ENCODE measurements around the gene ZNF358.

ZNF358 gene

GRCh38 chr19:7524992-7525739, 9.3 kb downstream of the ZNF358 start:
- Histone ChIP-seq H3K4ac (ENCODE audit: low read length) (no peak overlapping the region), H2AK5ac (ENCODE audit: low read depth, low read length) (no peak overlapping the region), H3K4me3 (ENCODE audit: low read length in 2 of 2) (no peak overlapping the region), H3K36me3 (replicated peaks in 1 of 2; ENCODE audit: control insufficient read depth in 2 of 2, insufficient read depth in 2 of 2, low read length in 2 of 2) (peaks cover 8 to 20% of the 10 kb centered on the region in 2 donors), H3K9me3 (replicated peaks in 1 of 2; ENCODE audit: control insufficient read depth in 2 of 2, insufficient read depth in 1 of 2, low read depth in 1 of 2, low read length in 2 of 2) (no peaks in the 10 kb centered on the region), H3K14ac (ENCODE audit: low read length) (no peak overlapping the region), H3K23ac (ENCODE audit: low read depth, low read length, poor library complexity) (no peak overlapping the region), H4K8ac (ENCODE audit: low read depth, low read length) (no peak overlapping the region), H2BK12ac (ENCODE audit: low read length) (no peak overlapping the region), H2BK5ac (ENCODE audit: low read length) (no peak overlapping the region), H3K79me1 (ENCODE audit: low read depth, low read length) (peaks cover 6% of the 10 kb centered on the region), H3K27ac (replicated peaks; ENCODE audit: low read length) (no peak overlapping the region), H3K18ac (ENCODE audit: low read length) (no peak overlapping the region), H4K91ac (ENCODE audit: low read depth, low read length, poor library complexity) (no peak overlapping the region), H3K27me3 (ENCODE audit: control insufficient read depth in 3 of 3, insufficient read depth in 3 of 3, low read depth in 1 of 3, low read length in 3 of 3) (no peaks in the 10 kb centered on the region), H2BK15ac (ENCODE audit: low read length) (no peak overlapping the region), H2AFZ (ENCODE audit: low read length) (no peak overlapping the region), H3K9ac (ENCODE audit: low read depth, low read length, poor library complexity) (no peak overlapping the region), H2BK120ac (ENCODE audit: low read depth, low read length) (no peak overlapping the region), H3K4me1 (ENCODE audit: control insufficient read depth in 2 of 2, insufficient read depth in 1 of 2, low read depth in 1 of 2, low read length in 2 of 2) (peaks cover 7 to 10% of the 10 kb centered on the region in 2 donors), H3K4me2 (ENCODE audit: insufficient read depth, low read length, poor library complexity, severe bottlenecking) (no peak overlapping the region)
- WGBS, 2 donors (ENCODE audit: extremely low coverage in 2 of 2, insufficient read length in 2 of 2, insufficient replicate concordance in 1 of 2) = no CpG with 5 or more reads among the region's 20 CpGs
- no peak for DNase-seq (ENCODE audit: low spot score)

GRCh38 chr19:7526059-7526929, 10.4 kb downstream of the ZNF358 start:
- peak overlapping the region; percentile 65 for H3K23ac ChIP-seq (ENCODE audit: low read depth, low read length, poor library complexity)
- H3K9me3 ChIP-seq (replicated peaks in 1 of 2; ENCODE audit: control insufficient read depth in 2 of 2, insufficient read depth in 1 of 2, low read depth in 1 of 2, low read length in 2 of 2) = no peaks in the 10 kb centered on the region
- H3K27me3 ChIP-seq (ENCODE audit: control insufficient read depth in 3 of 3, insufficient read depth in 3 of 3, low read depth in 1 of 3, low read length in 3 of 3) = no peaks in the 10 kb centered on the region
- H2BK120ac ChIP-seq (ENCODE audit: low read depth, low read length) = no peak overlapping the region
- no peak overlapping the region for H2BK15ac ChIP-seq (ENCODE audit: low read length)
- H3K4me3 ChIP-seq (ENCODE audit: low read length in 2 of 2) = no peak overlapping the region
- H4K91ac ChIP-seq (ENCODE audit: low read depth, low read length, poor library complexity) = no peak overlapping the region
- H3K4me2 ChIP-seq (ENCODE audit: insufficient read depth, low read length, poor library complexity, severe bottlenecking) = no peak overlapping the region
- H4K8ac ChIP-seq (ENCODE audit: low read depth, low read length) = no peak overlapping the region
- H3K9ac ChIP-seq (ENCODE audit: low read depth, low read length, poor library complexity) = peak overlapping the region; percentile 44
- H3K18ac ChIP-seq (ENCODE audit: low read length) = no peak overlapping the region
- H2BK5ac ChIP-seq (ENCODE audit: low read length) = no peak overlapping the region
- no peak overlapping the region for H3K27ac ChIP-seq (replicated peaks; ENCODE audit: low read length)
- DNase-seq (ENCODE audit: low spot score) = no peak
- no peak overlapping the region for H3K14ac ChIP-seq (ENCODE audit: low read length)
- H2AFZ ChIP-seq (ENCODE audit: low read length) = no peak overlapping the region
- H3K79me1 ChIP-seq (ENCODE audit: low read depth, low read length) = peaks cover 6% of the 10 kb centered on the region
- peaks cover 5 to 15% of the 10 kb centered on the region in 2 donors for H3K36me3 ChIP-seq (replicated peaks in 1 of 2; ENCODE audit: control insufficient read depth in 2 of 2, insufficient read depth in 2 of 2, low read length in 2 of 2)
- no CpG with 5 or more reads among the region's 31 CpGs for WGBS, 2 donors (ENCODE audit: extremely low coverage in 2 of 2, insufficient read length in 2 of 2, insufficient replicate concordance in 1 of 2)
- H3K4ac ChIP-seq (ENCODE audit: low read length) = no peak overlapping the region
- no peak overlapping the region for H2BK12ac ChIP-seq (ENCODE audit: low read length)
- no peak overlapping the region for H2AK5ac ChIP-seq (ENCODE audit: low read depth, low read length)
- peaks cover 7 to 10% of the 10 kb centered on the region in 2 donors for H3K4me1 ChIP-seq (ENCODE audit: control insufficient read depth in 2 of 2, insufficient read depth in 1 of 2, low read depth in 1 of 2, low read length in 2 of 2)

- H3K36me3 ChIP-seq (replicated peaks in 1 of 2; ENCODE audit: control insufficient read depth in 2 of 2, insufficient read depth in 2 of 2, low read length in 2 of 2) = peaks cover 7 to 15% of the 10 kb centered on the region in 2 donors
- no peak overlapping the region for H3K4me3 ChIP-seq (ENCODE audit: low read length in 2 of 2)
- no peak overlapping the region for H3K4me2 ChIP-seq (ENCODE audit: insufficient read depth, low read length, poor library complexity, severe bottlenecking)
- no peak overlapping the region for H4K91ac ChIP-seq (ENCODE audit: low read depth, low read length, poor library complexity)
- H3K27me3 ChIP-seq (ENCODE audit: control insufficient read depth in 3 of 3, insufficient read depth in 3 of 3, low read depth in 1 of 3, low read length in 3 of 3) = no peaks in the 10 kb centered on the region
- H3K4me1 ChIP-seq (ENCODE audit: control insufficient read depth in 2 of 2, insufficient read depth in 1 of 2, low read depth in 1 of 2, low read length in 2 of 2) = peaks cover 5 to 8% of the 10 kb centered on the region in 2 donors
- peaks cover 5% of the 10 kb centered on the region for H3K79me1 ChIP-seq (ENCODE audit: low read depth, low read length)
- no peak overlapping the region for H3K23ac ChIP-seq (ENCODE audit: low read depth, low read length, poor library complexity)
- no peak overlapping the region for H2BK15ac ChIP-seq (ENCODE audit: low read length)
- H3K14ac ChIP-seq (ENCODE audit: low read length) = no peak overlapping the region
- H3K18ac ChIP-seq (ENCODE audit: low read length) = no peak overlapping the region
- no peak overlapping the region for H2BK120ac ChIP-seq (ENCODE audit: low read depth, low read length)
- no peak overlapping the region for H2AFZ ChIP-seq (ENCODE audit: low read length)
- no CpG with 5 or more reads among the region's 25 CpGs for WGBS, 2 donors (ENCODE audit: extremely low coverage in 2 of 2, insufficient read length in 2 of 2, insufficient replicate concordance in 1 of 2)
- no peak overlapping the region for H4K8ac ChIP-seq (ENCODE audit: low read depth, low read length)
- no peak overlapping the region for H3K27ac ChIP-seq (replicated peaks; ENCODE audit: low read length)
- peak overlapping the region; percentile 53 for H2BK5ac ChIP-seq (ENCODE audit: low read length)
- H3K9me3 ChIP-seq (replicated peaks in 1 of 2; ENCODE audit: control insufficient read depth in 2 of 2, insufficient read depth in 1 of 2, low read depth in 1 of 2, low read length in 2 of 2) = no peaks in the 10 kb centered on the region
- H2AK5ac ChIP-seq (ENCODE audit: low read depth, low read length) = no peak overlapping the region
- H3K9ac ChIP-seq (ENCODE audit: low read depth, low read length, poor library complexity) = no peak overlapping the region
- H2BK12ac ChIP-seq (ENCODE audit: low read length) = no peak overlapping the region
- H3K4ac ChIP-seq (ENCODE audit: low read length) = no peak overlapping the region
- DNase-seq (ENCODE audit: low spot score) = no peak
Measured at GRCh38 chr19:7527516-7528191, 11.8 kb downstream of the ZNF358 start.

- WGBS, 2 donors (ENCODE audit: extremely low coverage in 2 of 2, insufficient read length in 2 of 2, insufficient replicate concordance in 1 of 2) = no CpG with 5 or more reads among the region's 7 CpGs
- peaks cover 4 to 5% of the 10 kb centered on the region in 2 donors for H3K4me1 ChIP-seq (ENCODE audit: control insufficient read depth in 2 of 2, insufficient read depth in 1 of 2, low read depth in 1 of 2, low read length in 2 of 2)
- no peak overlapping the region for H3K27ac ChIP-seq (replicated peaks; ENCODE audit: low read length)
- H4K91ac ChIP-seq (ENCODE audit: low read depth, low read length, poor library complexity) = no peak overlapping the region
- H2AFZ ChIP-seq (ENCODE audit: low read length) = no peak overlapping the region
- H3K4me3 ChIP-seq (ENCODE audit: low read length in 2 of 2) = no peak overlapping the region
- no peak overlapping the region for H3K23ac ChIP-seq (ENCODE audit: low read depth, low read length, poor library complexity)
- no peak overlapping the region for H2AK5ac ChIP-seq (ENCODE audit: low read depth, low read length)
- no peak overlapping the region for H3K14ac ChIP-seq (ENCODE audit: low read length)
- peak overlapping the region; percentile 39 for H2BK5ac ChIP-seq (ENCODE audit: low read length)
- no peak overlapping the region for H4K8ac ChIP-seq (ENCODE audit: low read depth, low read length)
- no peak overlapping the region for H3K4ac ChIP-seq (ENCODE audit: low read length)
- no peak overlapping the region for H3K4me2 ChIP-seq (ENCODE audit: insufficient read depth, low read length, poor library complexity, severe bottlenecking)
- H3K9ac ChIP-seq (ENCODE audit: low read depth, low read length, poor library complexity) = no peak overlapping the region
- no peaks in the 10 kb centered on the region for H3K79me1 ChIP-seq (ENCODE audit: low read depth, low read length)
- H3K36me3 ChIP-seq (replicated peaks in 1 of 2; ENCODE audit: control insufficient read depth in 2 of 2, insufficient read depth in 2 of 2, low read length in 2 of 2) = peaks cover 9 to 15% of the 10 kb centered on the region in 2 donors
- H2BK120ac ChIP-seq (ENCODE audit: low read depth, low read length) = no peak overlapping the region
- H3K27me3 ChIP-seq (ENCODE audit: control insufficient read depth in 3 of 3, insufficient read depth in 3 of 3, low read depth in 1 of 3, low read length in 3 of 3) = no peaks in the 10 kb centered on the region
- H3K9me3 ChIP-seq (replicated peaks in 1 of 2; ENCODE audit: control insufficient read depth in 2 of 2, insufficient read depth in 1 of 2, low read depth in 1 of 2, low read length in 2 of 2) = no peaks in the 10 kb centered on the region
- no peak overlapping the region for H2BK15ac ChIP-seq (ENCODE audit: low read length)
- no peak for DNase-seq (ENCODE audit: low spot score)
- no peak overlapping the region for H2BK12ac ChIP-seq (ENCODE audit: low read length)
- H3K18ac ChIP-seq (ENCODE audit: low read length) = no peak overlapping the region
Measured at GRCh38 chr19:7528192-7528519, 12.3 kb downstream of the ZNF358 start.

All from neuronal stem cell (in vitro differentiated cells).